HEK293 (cell line): ENCODE results near the gene TWIST2.

ENCODE experiments used
- CTCF ChIA-PET: fragments of 350-600 bp; formaldehyde crosslinking; extraction: SDS; loops from one replicate; lab custom pipeline; 2021; ENCODE audit warnings: antibody characterized with exemption; lab: Yijun Ruan, JAX
- POLR2A ChIA-PET: fragments of 300-600 bp; formaldehyde crosslinking; extraction: SDS; loops from one replicate; lab custom pipeline; 2020; ENCODE audit warnings: antibody characterized with exemption, inconsistent platforms; lab: Yijun Ruan, JAX
- H3K27ac ChIP-seq: fragments of 200-500 bp; sonication (Bioruptor generic); 2 replicates; pipeline ENCODE4 v1.5.1; 2014; ENCODE audit warnings: low read depth, low read length, control low read depth, inconsistent platforms; ENCODE audit errors: extremely low read depth
- H3K36me3 ChIP-seq, 2 experiments: fragments of 200-500 bp in 1 of 2; sonication (Bioruptor generic) in 1 of 2; 1 replicate in 1 of 2; 2 replicates in 1 of 2; pipeline ENCODE4 v1.5.1; 2014 to 2017; ENCODE audit warnings: inconsistent platforms in 2 of 2, low read length in 2 of 2; ENCODE audit not compliant: control insufficient read depth in 2 of 2, insufficient read depth in 1 of 2
- H3K4me1 ChIP-seq: fragments of 200-500 bp; sonication (Bioruptor generic); 2 replicates; pipeline ENCODE4 v1.5.1; 2014; ENCODE audit warnings: mild to moderate bottlenecking, low read length, inconsistent platforms; ENCODE audit not compliant: control insufficient read depth, insufficient read depth
- H3K4me3 ChIP-seq: 2 replicates; pipeline ENCODE4 v1.5.1; 2011; ENCODE audit warnings: low read depth, mild to moderate bottlenecking, control low read depth, low read length, moderate library complexity
- H3K9me3 ChIP-seq: fragments of 200-500 bp; sonication (Bioruptor generic); 2 replicates; pipeline ENCODE4 v1.5.1; 2014; ENCODE audit warnings: low read depth, low read length, inconsistent platforms; ENCODE audit not compliant: control insufficient read depth, insufficient read depth
- KLF16 ChIP-seq: fragments of 450-650 bp; formaldehyde crosslinking; IDR thresholded peaks from 2 replicates; pipeline ENCODE4 v1.5.1; 2017; ENCODE audit warnings: missing biosample characterization, missing genetic modification characterization
- PRDM10 ChIP-seq: fragments of 450-650 bp; formaldehyde crosslinking; IDR thresholded peaks from 2 replicates; pipeline ENCODE4 v1.5.1; 2016; ENCODE audit warnings: missing biosample characterization, missing genetic modification characterization
- ZBTB20 ChIP-seq: fragments of 450-650 bp; formaldehyde crosslinking; IDR thresholded peaks from 2 replicates; pipeline ENCODE4 v1.5.1; 2016; ENCODE audit warnings: missing biosample characterization, missing genetic modification characterization
- ZNF146 ChIP-seq: fragments of 450-650 bp; formaldehyde crosslinking; IDR thresholded peaks from 2 replicates; pipeline ENCODE4 v1.5.1; 2016; ENCODE audit warnings: missing biosample characterization, missing genetic modification characterization
- ZNF169 ChIP-seq: fragments of 450-650 bp; formaldehyde crosslinking; IDR thresholded peaks from 2 replicates; pipeline ENCODE4 v1.5.1; 2016; ENCODE audit warnings: missing biosample characterization, missing genetic modification characterization
- ZNF2 ChIP-seq: fragments of 450-650 bp; formaldehyde crosslinking; IDR thresholded peaks from 2 replicates; pipeline ENCODE4 v1.5.1; 2016; ENCODE audit warnings: missing biosample characterization, missing genetic modification characterization
- ZNF335 ChIP-seq: fragments of 450-650 bp; formaldehyde crosslinking; conservative IDR thresholded peaks from 2 replicates; pipeline ENCODE4 v1.5.1; 2016; ENCODE audit warnings: missing biosample characterization, missing genetic modification characterization
- ZNF391 ChIP-seq: fragments of 450-650 bp; formaldehyde crosslinking; IDR thresholded peaks from 2 replicates; pipeline ENCODE4 v1.5.1; 2016; ENCODE audit warnings: low read depth, missing biosample characterization, missing genetic modification characterization, borderline replicate concordance
- ZNF416 ChIP-seq: fragments of 450-650 bp; formaldehyde crosslinking; IDR thresholded peaks from 2 replicates; pipeline ENCODE4 v1.5.1; 2016; ENCODE audit warnings: missing biosample characterization, missing genetic modification characterization
- ZNF501 ChIP-seq: fragments of 450-650 bp; formaldehyde crosslinking; IDR thresholded peaks from 2 replicates; pipeline ENCODE4 v1.5.1; 2016; ENCODE audit warnings: missing biosample characterization, missing genetic modification characterization
- ZNF549 ChIP-seq: fragments of 450-650 bp; IDR thresholded peaks from 2 replicates; pipeline ENCODE4 v1.5.1; 2018; ENCODE audit warnings: missing biosample characterization, missing genetic modification characterization, mild to moderate bottlenecking, inconsistent platforms, moderate library complexity
- ZNF555 ChIP-seq: fragments of 450-650 bp; formaldehyde crosslinking; conservative IDR thresholded peaks from 2 replicates; pipeline ENCODE4 v1.5.1; 2017; ENCODE audit warnings: missing biosample characterization, mild to moderate bottlenecking, missing genetic modification characterization, inconsistent platforms
- ZNF558 ChIP-seq: fragments of 450-650 bp; formaldehyde crosslinking; IDR thresholded peaks from 2 replicates; pipeline ENCODE4 v1.5.1; 2016; ENCODE audit warnings: missing biosample characterization, missing genetic modification characterization
- ZNF596 ChIP-seq: fragments of 450-650 bp; IDR thresholded peaks from 2 replicates; pipeline ENCODE4 v1.5.0; 2018; ENCODE audit warnings: missing biosample characterization, mild to moderate bottlenecking, missing genetic modification characterization, moderate library complexity
- ZNF654 ChIP-seq: fragments of 450-650 bp; formaldehyde crosslinking; IDR thresholded peaks from 2 replicates; pipeline ENCODE4 v1.5.1; 2016; ENCODE audit warnings: low read depth, missing biosample characterization, missing genetic modification characterization
- ZNF660 ChIP-seq: fragments of 450-650 bp; IDR thresholded peaks from 2 replicates; pipeline ENCODE4 v1.5.1; 2018; ENCODE audit warnings: missing biosample characterization, mild to moderate bottlenecking, missing genetic modification characterization
- TF ChIP-seq, protein P1 (sequence below): fragments of 450-650 bp; IDR thresholded peaks from 2 replicates; pipeline ENCODE4 v1.5.1; 2018; ENCODE audit warnings: missing biosample characterization, missing genetic modification characterization
- TF ChIP-seq, protein P2 (sequence below): fragments of 450-650 bp; formaldehyde crosslinking; IDR thresholded peaks from 2 replicates; pipeline ENCODE4 v1.5.1; 2016; ENCODE audit warnings: missing biosample characterization, missing genetic modification characterization
- TF ChIP-seq, protein P3 (sequence below): fragments of 450-650 bp; formaldehyde crosslinking; IDR thresholded peaks from 2 replicates; pipeline ENCODE4 v1.5.1; 2016; ENCODE audit warnings: missing biosample characterization, missing genetic modification characterization
- TF ChIP-seq, protein P4 (sequence below): fragments of 450-650 bp; formaldehyde crosslinking; IDR thresholded peaks from 2 replicates; pipeline ENCODE4 v1.5.1; 2016; ENCODE audit warnings: missing biosample characterization, missing genetic modification characterization

The TWIST2 gene

DNA sequence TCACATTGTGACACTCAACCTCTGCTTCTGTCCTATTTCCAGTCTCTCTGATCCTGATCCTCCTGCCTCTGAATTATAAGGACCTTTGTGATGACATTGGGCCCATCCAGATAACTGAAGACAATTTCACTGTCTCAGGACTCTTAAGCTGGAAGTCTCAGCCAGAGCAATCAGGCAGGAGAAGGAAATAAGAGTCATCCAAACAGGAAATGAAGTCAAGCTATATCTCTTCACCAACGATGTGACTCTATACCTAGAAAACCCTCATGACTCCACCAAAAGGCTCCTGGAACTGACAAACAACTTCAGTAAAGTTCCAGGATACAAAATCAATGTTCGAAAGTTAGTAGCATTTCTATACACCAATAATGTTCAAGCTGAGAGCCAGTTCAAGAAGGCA is 29.3 kb upstream of the TWIST2 start:
- Histone ChIP-seq H3K36me3 (no peaks in the 10 kb centered on the region), H3K9me3 (no peaks in the 10 kb centered on the region), H3K4me1 (no peaks in the 10 kb centered on the region), H3K4me3 (no peak overlapping the region), H3K27ac (no peak overlapping the region)
- TF ChIP-seq ZNF555 (tag by site-specific recombination), result no peak
- no peak for TF ChIP-seq ZNF549 (tag by site-specific recombination)
- no peak for TF ChIP-seq ZNF335
- TF ChIP-seq, protein P1, sequence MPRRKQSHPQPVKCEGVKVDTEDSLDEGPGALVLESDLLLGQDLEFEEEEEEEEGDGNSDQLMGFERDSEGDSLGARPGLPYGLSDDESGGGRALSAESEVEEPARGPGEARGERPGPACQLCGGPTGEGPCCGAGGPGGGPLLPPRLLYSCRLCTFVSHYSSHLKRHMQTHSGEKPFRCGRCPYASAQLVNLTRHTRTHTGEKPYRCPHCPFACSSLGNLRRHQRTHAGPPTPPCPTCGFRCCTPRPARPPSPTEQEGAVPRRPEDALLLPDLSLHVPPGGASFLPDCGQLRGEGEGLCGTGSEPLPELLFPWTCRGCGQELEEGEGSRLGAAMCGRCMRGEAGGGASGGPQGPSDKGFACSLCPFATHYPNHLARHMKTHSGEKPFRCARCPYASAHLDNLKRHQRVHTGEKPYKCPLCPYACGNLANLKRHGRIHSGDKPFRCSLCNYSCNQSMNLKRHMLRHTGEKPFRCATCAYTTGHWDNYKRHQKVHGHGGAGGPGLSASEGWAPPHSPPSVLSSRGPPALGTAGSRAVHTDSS, result no peak
- TF ChIP-seq ZNF596, result no peak
- TF ChIP-seq ZNF169 (tag by site-specific recombination), result no peak
- TF ChIP-seq ZNF416 (tag by site-specific recombination), result no peak
- no peak for TF ChIP-seq KLF16
- TF ChIP-seq ZNF391 (tag by site-specific recombination), result no peak
- TF ChIP-seq ZNF558 (tag by site-specific recombination), result no peak
- TF ChIP-seq, protein P2, sequence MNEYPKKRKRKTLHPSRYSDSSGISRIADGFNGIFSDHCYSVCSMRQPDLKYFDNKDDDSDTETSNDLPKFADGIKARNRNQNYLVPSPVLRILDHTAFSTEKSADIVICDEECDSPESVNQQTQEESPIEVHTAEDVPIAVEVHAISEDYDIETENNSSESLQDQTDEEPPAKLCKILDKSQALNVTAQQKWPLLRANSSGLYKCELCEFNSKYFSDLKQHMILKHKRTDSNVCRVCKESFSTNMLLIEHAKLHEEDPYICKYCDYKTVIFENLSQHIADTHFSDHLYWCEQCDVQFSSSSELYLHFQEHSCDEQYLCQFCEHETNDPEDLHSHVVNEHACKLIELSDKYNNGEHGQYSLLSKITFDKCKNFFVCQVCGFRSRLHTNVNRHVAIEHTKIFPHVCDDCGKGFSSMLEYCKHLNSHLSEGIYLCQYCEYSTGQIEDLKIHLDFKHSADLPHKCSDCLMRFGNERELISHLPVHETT (tag by site-specific recombination), result no peak
- ChIA-PET CTCF (interaction anchor here (1.1 kb wide), 1 partner anchor 34 kb away, joined by 3 read pairs; no protein-coding TSS in a partner anchor), POLR2A (no interaction called here)

DNA sequence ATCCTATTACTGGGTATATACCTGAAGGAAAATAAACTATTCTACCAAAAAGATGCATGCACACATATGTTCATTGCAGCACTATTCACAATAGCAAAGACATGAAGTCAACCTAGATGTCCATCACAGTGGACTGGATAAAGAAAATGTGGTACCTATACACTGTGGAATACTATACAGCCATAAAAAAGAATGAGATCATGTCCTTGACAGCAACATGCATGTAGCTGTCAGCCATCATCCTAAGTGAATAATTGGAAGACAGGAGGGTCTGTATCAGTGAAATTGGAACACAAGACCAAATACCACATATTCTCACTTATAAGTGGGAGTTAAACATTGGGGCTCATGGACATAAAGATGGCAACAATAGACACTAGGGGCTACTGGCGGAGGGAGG is 27.7 kb upstream of the TWIST2 start:
- Histone ChIP-seq H3K9me3 (peaks cover 3% of the 10 kb centered on the region; the same call in 1 of the 2 replicates), H3K4me3 (no peak overlapping the region), H3K27ac (no peak overlapping the region), H3K36me3 (no peaks in the 10 kb centered on the region), H3K4me1 (no peaks in the 10 kb centered on the region)
- POLR2A ChIA-PET, result no interaction called here
- peak; percentile 61 for TF ChIP-seq ZNF146
- TF ChIP-seq ZBTB20 (tag by site-specific recombination), result no peak
- CTCF ChIA-PET, result no interaction called here

DNA sequence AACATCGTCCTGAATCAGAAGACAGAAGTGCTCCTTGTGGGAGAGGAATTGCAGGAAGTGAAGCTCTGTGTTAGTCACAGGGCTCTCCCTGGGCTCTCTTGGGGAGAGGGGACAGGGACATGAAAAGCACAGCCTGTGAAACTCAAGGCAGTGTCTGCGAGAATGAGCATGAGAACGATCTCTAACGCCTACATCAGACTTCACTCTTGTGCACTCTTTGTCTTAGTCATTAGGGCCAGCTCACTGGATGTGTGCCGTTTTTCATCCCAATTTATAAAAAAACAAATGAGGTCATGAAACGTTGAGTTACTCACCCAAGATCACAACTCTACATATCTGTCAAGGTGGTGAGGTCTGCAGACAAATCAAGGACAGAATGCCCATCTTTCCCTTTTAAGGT is 27.0 kb upstream of the TWIST2 start:
- POLR2A ChIA-PET, result no interaction called here
- TF ChIP-seq PRDM10 (tag by site-specific recombination) (no peak), ZNF2 (tag by site-specific recombination) (no peak), ZNF501 (tag by site-specific recombination) (no peak), ZNF654 (tag by site-specific recombination) (no peak), ZNF660 (tag by site-specific recombination) (no peak), ZNF555 (tag by site-specific recombination) (no peak)
- TF ChIP-seq, protein P3, sequence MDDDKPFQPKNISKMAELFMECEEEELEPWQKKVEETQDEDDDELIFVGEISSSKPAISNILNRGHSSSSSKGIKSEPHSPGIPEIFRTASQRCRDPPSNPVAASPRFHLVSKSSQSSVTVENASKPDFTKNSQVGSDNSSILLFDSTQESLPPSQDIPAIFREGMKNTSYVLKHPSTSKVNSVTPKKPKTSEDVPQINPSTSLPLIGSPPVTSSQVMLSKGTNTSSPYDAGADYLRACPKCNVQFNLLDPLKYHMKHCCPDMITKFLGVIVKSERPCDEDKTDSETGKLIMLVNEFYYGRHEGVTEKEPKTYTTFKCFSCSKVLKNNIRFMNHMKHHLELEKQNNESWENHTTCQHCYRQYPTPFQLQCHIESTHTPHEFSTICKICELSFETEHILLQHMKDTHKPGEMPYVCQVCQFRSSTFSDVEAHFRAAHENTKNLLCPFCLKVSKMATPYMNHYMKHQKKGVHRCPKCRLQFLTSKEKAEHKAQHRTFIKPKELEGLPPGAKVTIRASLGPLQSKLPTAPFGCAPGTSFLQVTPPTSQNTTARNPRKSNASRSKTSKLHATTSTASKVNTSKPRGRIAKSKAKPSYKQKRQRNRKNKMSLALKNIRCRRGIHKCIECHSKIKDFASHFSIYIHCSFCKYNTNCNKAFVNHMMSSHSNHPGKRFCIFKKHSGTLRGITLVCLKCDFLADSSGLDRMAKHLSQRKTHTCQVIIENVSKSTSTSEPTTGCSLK (tag by site-specific recombination), result no peak
- TF ChIP-seq, protein P4, sequence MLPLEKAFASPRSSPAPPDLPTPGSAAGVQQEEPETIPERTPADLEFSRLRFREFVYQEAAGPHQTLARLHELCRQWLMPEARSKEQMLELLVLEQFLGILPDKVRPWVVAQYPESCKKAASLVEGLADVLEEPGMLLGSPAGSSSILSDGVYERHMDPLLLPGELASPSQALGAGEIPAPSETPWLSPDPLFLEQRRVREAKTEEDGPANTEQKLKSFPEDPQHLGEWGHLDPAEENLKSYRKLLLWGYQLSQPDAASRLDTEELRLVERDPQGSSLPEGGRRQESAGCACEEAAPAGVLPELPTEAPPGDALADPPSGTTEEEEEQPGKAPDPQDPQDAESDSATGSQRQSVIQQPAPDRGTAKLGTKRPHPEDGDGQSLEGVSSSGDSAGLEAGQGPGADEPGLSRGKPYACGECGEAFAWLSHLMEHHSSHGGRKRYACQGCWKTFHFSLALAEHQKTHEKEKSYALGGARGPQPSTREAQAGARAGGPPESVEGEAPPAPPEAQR (tag by site-specific recombination), result no peak
- TF ChIP-seq, all 188 proteins: peak for 0
- CTCF ChIA-PET, result interaction anchor here (0.6 kb wide), 1 partner anchor 410 kb away, joined by 3 read pairs; no protein-coding TSS in a partner anchor

More for the DNA sequence above, 27.0 kb upstream of the TWIST2 start:
- Histone ChIP-seq H3K4me3 (no peak overlapping the region), H3K36me3 (no peaks in the 10 kb centered on the region), H3K9me3 (peaks cover 3% of the 10 kb centered on the region; the same call in 1 of the 2 replicates), H3K4me1 (no peaks in the 10 kb centered on the region), H3K27ac (no peak overlapping the region)
